Measurements from ENCODE around the gene PDZD11.
A peak's percentile ranks its signal among the peaks of the same experiment; 100 is the strongest.
"Not testable (repeated sequence)": the region's sequence is repeated elsewhere in the genome, so short reads cannot be mapped to it uniquely, and the experiment has no call there.

Gene PDZD11, protein sequence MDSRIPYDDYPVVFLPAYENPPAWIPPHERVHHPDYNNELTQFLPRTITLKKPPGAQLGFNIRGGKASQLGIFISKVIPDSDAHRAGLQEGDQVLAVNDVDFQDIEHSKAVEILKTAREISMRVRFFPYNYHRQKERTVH

DNA sequence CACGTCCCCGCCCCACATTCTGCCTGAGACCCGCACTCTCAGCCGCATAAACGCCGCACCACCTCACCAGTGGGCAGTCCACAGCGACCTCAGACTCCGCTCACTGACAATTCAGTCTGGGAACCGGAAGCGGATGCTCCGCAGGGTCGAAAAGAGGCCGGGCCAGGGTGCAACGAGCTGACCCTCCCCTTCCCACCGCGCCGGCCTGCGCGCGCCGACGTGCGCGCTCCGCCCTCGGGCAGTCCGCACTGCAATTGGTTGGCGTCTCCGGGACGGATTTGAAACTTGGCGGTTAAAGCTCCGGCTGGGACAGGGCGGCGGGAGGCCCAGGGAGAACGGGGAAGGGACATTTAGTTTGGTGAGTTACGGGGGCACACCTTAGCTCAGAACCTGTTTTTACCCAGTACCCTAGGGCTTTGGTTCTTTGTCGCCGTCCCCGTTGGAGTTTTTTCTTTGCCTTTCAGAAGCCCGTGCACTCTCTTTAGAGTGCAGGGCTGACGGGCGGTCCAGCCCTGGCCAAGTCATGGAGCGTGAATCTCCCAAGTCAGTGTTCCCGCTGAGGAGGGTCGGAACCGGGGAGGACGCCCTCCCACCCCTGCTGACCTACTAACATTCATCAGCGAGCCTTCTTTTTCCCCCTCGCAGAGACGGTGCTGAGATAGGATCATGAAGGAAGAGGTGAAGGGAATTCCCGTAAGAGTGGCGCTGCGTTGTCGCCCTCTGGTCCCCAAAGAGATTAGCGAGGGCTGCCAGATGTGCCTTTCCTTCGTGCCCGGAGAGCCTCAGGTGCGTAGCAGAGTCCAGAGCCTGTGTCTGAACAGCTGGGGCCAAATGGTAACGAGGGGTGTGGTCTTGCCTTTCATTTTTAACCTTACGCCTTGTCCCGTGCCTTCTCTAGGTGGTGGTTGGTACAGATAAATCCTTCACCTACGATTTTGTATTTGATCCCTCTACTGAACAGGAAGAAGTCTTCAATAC lies at the start of gene PDZD11, which contains the start of gene KIF4A:
PDZD11 (minus strand) TSS at position 135 of the 978 bp plus-strand sequence. CDS start 586 bp downstream, outside the sequence.
KIF4A (plus strand) TSS at position 312 of the 978 bp plus-strand sequence; CDS start at position 667, 355 bp downstream.
- peak; percentile 23 to 52 for DNase-seq (ENCODE audit: low read depth in 2 of 2, low spot score in 1 of 2)

DNA sequence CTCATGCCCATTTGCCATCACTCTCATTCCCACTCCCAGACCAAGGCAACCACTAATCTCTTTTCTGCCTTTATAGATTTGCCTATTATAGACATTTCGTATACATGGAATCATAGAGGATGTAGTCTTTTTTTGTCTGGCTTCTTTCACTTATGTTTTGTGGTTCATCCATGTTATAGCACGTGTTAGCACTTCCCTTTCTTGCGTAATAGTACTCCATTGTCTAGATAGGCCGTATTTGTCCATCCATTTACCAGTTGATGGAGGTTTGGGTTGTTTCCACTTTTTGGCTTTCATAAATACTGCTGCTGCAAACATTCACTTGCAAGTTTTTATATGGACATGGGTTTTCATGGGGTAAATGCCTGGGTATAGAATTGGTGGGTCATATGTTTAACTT lies 48.6 kb upstream of the PDZD11 start:
- DNase-seq (ENCODE audit: low read depth in 2 of 2, low spot score in 1 of 2) = no peak

DNA sequence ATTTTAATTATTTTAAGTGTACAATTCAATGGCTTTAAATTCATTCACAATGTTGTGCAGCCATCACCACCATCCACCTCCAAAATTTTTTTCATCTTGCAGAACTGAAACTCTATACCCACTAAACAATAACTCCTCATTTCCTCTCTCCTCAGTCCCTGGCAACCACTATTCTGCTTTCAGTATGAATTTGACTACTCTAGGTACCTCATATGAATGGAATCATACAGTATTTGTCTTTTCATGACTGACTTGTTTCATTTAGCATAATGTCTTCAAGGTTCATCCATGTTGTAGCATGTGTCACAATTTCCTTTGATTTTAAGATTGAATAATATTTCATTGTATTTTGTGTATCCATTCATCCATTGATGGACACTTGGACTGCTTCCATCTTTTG lies 47.0 kb upstream of the PDZD11 start:
- DNase-seq (ENCODE audit: low read depth in 2 of 2, low spot score in 1 of 2) = no peak

DNA sequence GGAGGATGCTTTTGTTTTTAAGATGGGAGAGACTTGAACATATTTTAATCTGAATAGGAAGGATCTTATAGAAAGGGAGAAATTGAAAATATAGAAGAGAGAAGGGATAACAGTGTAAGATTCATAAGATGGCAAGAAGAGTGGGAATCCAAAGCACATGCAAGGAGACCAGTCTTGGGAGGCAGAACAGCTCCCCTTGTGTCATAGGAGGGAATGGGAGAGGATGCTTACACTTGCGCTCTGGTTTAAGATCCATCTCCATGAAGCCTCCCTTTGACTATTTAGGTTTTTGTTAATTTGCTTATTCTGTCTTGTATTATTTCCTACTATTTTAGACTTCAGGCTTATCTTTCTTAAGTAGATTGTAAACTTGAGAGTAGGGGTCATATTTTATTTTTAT lies 42.9 kb upstream of the PDZD11 start:
- DNase-seq (ENCODE audit: low read depth in 2 of 2, low spot score in 1 of 2) = no peak

DNA sequence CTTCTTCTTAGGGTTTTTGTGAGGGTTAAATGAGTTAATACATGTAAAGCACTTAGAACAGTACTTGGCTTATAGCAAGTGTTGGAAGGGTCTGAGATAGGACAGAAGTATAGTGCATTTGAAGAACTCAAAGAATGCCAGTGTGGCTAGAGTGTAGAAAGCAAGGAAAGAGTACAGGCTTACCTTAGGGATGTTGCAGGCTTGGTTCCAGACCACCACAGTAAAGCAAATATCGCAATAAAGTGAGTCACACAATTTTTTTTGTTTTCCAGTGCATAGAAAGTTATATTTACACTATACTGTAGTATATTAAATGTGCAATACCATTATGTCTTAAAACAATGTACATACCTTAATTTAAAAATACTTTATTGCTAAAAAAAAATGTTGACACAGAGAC lies 41.4 kb upstream of the PDZD11 start:
- no peak for DNase-seq (ENCODE audit: low read depth in 2 of 2, low spot score in 1 of 2)

DNA sequence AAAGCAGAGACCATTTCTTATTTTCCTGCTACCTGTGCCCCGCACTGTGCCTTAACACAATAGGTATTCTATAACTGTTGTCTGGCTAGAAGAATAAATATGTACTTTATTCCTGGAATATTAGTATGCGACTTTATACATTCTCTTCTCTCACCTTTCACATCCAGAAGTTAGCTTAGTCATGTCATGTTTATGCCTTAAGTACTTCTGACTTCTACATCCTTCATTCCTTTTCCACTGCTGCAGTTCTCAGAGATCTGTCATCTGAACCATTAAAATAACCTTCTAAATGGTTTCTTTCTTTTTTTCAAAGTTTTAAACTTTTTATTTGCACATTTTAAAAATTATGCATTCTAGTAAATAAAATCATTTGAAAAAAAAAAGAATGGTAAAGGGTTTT lies 34.6 kb upstream of the PDZD11 start:
- no peak for DNase-seq (ENCODE audit: low read depth in 2 of 2, low spot score in 1 of 2)

DNA sequence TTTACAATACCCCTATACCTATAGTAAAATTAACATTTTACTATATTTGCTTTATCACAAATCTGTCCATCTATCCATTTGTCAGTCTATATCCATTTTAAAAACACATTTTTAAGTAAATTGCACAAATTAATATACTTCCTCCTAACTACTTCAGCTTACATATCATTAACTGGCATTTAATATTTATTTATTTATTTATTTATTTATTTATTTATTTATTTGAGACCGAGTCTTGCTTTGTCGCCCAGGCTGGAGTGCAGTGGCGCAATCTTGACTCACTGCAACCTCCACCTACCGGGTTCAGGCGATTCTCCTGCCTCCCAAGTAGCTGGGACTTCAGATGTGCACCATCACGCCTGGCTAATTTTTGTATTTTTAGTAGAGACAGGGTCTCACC lies 33.9 kb upstream of the PDZD11 start:
- not testable (repeated sequence) for DNase-seq (ENCODE audit: low read depth in 2 of 2, low spot score in 1 of 2)

DNA sequence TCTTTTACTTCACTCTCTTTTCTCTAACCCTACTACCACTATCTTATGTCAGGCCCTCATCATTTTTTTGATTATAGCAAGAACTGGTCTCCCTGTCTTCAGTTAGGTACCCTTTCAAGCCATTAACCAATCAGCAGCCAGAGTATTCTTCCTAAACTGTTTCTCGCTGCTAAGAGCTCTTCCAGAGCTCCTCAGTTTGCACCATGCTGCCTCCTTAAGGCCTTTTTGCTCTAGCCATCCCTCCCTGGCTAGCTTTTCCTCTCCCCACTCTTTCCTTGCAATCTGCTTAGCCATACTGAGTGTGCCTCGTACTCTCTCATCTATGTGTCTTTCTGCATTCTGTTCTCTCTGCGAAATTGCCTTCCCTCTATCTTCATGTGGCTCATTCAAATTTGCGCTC lies 33.1 kb upstream of the PDZD11 start:
- DNase-seq (ENCODE audit: low read depth in 2 of 2, low spot score in 1 of 2) = no peak

DNA sequence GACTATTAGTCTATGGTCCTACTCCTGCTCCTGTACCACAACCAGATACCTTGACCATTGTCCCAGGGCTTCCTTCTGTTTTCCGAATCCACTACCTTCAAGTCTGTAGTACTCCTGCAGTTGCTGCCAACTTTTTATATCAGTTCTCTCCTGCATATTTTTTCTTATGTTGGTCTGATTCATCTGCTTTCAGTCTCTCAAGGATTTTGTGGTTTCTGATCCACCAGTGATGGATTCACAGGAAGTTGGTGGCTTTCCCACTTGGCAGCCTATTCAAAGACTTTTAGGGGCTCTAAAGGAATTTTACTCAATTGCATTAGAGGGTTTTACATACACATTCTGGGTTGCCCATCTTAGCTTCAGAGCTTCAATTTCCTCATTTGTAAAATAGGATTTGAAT lies 23.8 kb upstream of the PDZD11 start:
- DNase-seq (ENCODE audit: low read depth in 2 of 2, low spot score in 1 of 2) = no peak

DNA sequence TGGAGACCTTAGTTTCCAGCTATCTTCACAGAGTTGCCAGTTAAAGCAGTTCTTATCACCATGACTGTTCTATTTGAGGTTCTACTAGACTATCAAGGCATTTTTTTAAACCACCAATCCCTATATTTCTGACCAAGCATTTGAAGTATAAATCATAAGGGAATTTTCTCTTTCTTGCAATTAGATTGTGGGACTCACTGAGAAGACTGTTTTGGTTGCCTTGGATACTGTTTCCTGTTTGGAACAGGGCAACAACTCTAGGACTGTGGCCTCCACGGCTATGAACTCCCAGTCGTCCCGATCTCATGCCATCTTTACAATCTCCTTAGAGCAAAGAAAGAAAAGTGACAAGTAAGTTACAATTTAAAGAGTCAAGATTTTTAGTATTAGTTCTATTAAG lies 12.0 kb upstream of the PDZD11 start:
- no peak for DNase-seq (ENCODE audit: low read depth in 2 of 2, low spot score in 1 of 2)

DNA sequence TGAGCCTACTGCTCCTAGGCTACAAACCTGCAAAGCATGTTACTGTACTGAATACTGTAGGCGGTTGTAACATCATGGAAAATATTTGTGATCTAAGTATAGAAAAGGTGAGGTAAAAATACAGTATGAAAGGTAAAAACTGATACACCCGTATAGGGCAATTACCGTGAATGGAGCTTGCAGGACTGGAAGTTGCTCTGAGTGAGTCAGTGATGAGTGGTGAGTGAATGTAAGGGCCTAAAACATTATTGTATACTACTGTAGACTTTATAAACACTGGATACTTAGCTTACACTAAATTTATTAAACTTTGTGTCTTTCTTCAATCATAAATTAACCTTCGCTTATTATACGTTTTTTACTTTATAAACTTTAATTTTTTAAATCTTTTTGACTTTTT lies 3.9 kb upstream of the PDZD11 start:
- no peak for DNase-seq (ENCODE audit: low read depth in 2 of 2, low spot score in 1 of 2)

DNA sequence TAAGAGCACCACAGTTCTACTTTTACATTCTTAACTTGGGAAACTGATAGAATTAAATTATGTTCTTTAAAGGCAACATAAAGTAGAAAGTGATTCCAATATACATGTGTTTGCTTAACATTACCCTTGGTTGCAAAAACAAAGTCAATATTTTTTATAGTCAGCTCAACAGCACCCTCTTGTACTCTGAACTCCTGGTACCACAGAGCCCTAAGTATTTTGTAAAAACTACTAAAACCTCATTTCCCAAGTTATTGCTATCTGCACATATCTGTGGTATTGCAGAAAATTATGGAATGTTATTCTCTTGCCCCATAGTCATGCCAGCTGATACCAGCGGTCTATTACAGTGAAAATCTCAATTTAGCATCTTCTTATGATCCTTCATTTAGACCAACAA lies 3.1 kb upstream of the PDZD11 start:
- no peak for DNase-seq (ENCODE audit: low read depth in 2 of 2, low spot score in 1 of 2)

DNA sequence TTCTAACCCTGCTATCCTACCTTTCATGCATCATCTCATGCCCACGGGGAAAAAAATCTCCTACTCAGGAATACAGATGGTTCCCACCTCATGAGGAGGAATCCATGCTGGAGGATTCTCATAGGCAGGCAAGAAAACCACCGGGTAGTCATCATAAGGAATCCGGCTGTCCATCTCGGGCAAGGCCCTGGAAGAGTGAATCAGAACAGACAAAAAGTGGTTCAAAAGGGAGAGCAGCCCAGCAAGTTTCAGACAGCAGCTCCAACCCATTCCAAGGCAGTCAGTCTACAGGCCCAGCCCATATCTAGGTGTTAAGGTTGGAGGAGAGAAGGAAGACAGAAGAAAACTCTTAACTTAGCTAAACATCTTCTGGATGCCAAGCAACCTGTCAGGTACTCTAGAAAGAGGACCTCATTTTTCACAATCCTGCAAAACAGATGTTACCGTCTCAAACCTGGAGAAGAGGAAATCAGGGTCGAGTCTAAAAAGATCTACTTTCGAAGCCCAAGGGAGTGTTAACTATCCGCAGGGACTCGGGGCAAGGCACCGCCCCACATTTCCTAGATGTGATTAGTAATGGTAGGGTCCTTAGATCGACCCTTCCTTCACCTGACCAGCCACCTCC lies 447 bp downstream of the PDZD11 start:
- DNase-seq (ENCODE audit: low read depth in 2 of 2, low spot score in 1 of 2) = no peak

DNA sequence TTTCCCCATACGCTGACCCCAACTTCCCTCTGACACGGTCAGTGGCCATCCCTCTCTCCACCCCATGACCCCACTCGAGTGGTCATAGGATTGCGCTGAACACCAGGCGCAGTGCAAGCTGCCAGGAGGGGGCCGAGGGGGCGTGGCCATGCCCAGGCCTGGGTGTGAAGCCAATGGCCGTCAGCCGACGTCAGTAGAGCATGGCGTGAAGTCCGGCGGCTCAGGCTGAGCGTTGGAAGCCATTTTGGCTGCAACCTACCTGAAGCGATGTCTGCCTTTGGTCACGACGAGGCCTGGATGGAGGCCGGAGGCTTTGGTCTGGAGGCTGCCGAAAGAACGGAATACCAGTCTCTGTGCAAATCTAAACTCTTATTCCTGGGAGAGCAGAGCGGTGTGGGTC lies 7.8 kb downstream of the PDZD11 start, which contains the start of gene RAB41:
RAB41 (plus strand) TSS at position 222 of the 400 bp plus-strand sequence; CDS start at position 268, 46 bp downstream.
- DNase-seq (ENCODE audit: low read depth in 2 of 2, low spot score in 1 of 2) = no peak

DNA sequence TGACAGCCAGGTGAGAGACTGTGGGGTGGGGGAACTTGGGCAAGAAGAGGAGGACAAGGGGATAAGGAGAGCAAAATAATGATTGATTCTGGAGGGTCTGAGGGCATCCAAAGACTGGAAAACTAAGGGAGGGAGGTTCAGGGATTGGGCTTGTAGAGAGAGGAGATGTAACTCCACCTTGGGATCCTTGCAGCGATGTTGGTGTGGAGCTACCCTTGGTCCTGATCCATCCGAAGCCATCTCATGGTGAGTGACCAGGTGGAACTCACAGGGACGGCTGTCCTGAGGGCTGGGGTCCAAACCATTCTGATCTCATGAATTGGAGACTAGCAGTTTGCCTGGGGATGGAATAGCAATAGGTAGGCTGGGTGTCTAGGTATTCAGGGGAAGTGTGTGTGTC lies 9.2 kb downstream of the PDZD11 start:
- DNase-seq (ENCODE audit: low read depth in 2 of 2, low spot score in 1 of 2) = no peak

DNA sequence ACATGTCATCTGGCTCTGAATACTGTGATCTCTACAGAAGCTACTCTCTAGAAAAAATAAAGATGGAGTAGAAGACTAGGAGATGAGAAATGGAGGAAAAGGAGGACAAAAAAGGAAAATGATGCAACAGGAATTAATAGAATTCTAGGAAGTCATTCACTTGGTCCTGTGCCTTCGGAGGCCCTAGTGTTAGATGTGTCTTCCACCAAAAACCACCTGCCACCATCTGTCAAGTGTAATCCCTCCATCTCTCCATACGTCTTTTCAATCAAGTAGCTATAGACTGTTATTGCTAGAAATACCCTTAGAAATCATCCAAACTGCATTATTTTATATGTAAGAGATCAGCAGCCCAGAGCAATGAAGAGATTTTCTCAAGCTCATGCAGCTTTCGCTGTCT lies 10.6 kb downstream of the PDZD11 start:
- no peak for DNase-seq (ENCODE audit: low read depth in 2 of 2, low spot score in 1 of 2)

DNA sequence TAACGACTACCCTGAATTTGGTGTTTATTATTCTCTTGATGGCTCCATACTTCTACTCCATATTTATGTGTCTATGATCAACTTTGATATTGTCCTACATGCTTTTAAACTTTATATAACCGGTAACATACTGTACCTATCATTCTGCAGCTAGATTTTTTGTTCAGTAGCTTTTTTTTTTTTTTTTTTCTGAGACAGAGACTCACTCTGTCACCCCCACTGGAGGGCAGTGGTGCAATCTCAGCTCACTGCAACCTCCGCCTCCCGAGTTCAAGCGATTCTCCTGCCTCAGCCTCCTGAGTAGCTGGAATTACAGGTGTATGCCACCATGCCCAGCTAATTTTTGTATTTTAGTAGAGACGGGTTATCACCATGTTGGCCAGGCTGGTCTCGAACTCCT lies 15.7 kb downstream of the PDZD11 start:
- DNase-seq (ENCODE audit: low read depth in 2 of 2, low spot score in 1 of 2) = not testable (repeated sequence)

DNA sequence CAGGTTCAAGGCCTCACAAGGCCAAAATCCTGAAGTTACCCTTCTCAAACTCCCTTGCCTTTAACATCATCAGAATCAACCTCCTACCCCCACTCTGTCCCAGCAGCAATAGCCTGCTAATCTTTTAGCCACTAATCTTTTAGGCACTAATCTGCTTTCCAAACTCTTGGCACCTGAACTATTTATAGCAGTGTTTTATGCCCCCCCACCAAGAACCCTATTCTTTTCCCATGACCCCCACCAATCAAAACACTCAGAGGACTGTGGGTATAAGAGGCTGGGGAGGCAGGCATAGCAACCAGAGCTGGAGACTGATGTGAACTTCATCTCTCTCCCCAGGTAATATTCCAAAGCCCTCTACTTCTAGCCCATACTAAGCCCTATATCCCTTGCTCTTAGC lies 21.7 kb downstream of the PDZD11 start, which contains the start of gene ARR3:
ARR3 (plus strand) TSS at position 301 of the 400 bp plus-strand sequence. CDS start 1,052 bp downstream, outside the sequence.
- DNase-seq (ENCODE audit: low read depth in 2 of 2, low spot score in 1 of 2) = no peak

DNA sequence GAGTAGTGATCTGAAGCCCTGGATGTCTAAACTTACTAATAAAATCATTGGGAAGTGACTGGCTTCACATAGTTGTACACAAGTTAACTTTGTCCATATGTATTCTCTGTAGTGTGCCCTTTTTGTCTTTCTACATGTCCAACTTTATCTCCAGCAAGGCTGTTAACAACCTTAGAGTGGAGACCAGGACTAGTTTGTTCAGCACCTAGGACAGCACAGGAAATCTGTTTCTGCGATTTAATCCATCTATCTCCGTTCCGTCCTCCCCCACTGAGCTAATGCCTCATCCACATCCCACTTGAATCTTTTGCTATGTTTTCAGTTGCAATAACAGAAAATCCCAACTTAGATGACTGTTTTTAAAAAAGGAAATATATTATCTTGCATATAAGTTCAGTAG lies 24.9 kb downstream of the PDZD11 start:
- DNase-seq (ENCODE audit: low read depth in 2 of 2, low spot score in 1 of 2) = no peak

DNA sequence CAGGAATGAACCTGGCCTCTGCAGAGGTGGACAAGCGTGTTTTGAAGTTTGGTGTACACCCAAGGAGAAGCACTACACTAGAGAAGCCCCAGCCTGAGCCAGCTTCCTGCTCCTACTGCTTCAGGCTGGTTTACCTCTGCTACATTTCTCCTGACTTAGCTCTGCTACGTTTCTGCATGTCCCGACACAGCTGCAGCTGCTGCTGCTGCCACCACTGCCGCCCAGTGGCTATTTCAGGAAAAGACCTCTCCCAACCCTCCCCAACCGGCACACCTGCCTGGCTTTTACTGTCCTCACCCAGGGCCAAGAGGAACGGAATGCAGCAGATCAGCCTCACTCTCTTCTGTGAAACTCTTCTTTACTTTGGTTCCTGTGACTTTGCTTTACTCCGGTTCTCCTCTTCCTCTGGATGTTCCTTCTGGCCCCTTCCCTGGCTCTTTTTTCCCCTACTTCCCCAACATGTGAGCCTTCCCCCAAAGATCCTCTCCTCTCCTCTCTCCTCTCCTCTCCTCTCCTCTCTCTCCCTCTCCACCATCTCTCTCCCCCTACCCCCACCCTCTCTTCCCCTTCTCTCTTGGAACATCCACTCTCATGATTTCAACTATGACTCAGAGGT lies 26.7 kb downstream of the PDZD11 start:
- DNase-seq (ENCODE audit: low read depth in 2 of 2, low spot score in 1 of 2) = no peak

DNA sequence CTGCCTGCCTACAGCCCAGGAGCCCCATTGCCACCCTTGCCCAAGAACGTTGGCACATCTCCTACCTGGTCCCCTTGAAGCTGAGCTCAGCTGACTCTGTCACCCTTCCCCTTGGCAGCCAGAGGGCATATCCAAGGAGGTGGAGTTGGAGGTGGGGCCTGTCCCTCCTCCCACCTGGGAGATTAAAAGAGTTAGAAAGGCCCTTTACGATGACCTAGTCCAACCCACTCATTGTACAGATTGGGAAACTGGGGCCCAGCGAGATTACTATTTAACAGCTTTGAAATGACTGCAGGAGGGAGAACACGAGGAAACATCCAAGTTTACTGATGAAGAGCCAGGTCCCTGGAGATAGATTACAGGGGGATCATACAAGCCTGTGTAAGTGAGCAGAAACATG lies 29.6 kb downstream of the PDZD11 start, which contains the start of gene P2RY4:
P2RY4 (minus strand) TSS at position 101 of the 400 bp plus-strand sequence. CDS start 580 bp downstream, outside the sequence.
- DNase-seq (ENCODE audit: low read depth in 2 of 2, low spot score in 1 of 2) = no peak

Data from stimulated activated CD8-positive, alpha-beta memory T cell treated with anti-CD3 and anti-CD28 coated beads, Interleukin-4, amount 100 ng/mL, for 4 hours (primary cell).